Choroid plexus epithelial cell (primary cell): ENCODE data around the gene C5orf63.
A peak's percentile ranks its signal among the peaks of the same experiment; 100 is the strongest.

Experiments used
- DNase-seq: peaks from one replicate; pipeline ENCODE4 v3.0.0-alpha.2; 2010; ENCODE audit warnings: low read depth
- H3K4me3 ChIP-seq: 2 replicates; pipeline ENCODE4 v1.5.1; 2011; ENCODE audit warnings: low read depth, mild to moderate bottlenecking, control low read depth, low read length, moderate library complexity
- CTCF ChIP-seq: conservative IDR thresholded peaks from 2 replicates; pipeline ENCODE4 v1.5.1; 2011; ENCODE audit warnings: low read depth, mild to moderate bottlenecking, control low read depth, inconsistent platforms, low read length, moderate library complexity

Gene C5orf63

GRCh38 chr5:127097278-127097677 lies 24.0 kb upstream of the C5orf63 start:
- no peak for TF ChIP-seq CTCF
- H3K4me3 ChIP-seq = no peak overlapping the region
- DNase-seq = peak; percentile 32

GRCh38 chr5:127096328-127096993 lies 23.2 kb upstream of the C5orf63 start:
- H3K4me3 ChIP-seq = no peak overlapping the region
- no peak for DNase-seq
- no peak for TF ChIP-seq CTCF

GRCh38 chr5:127094161-127094814 lies 21.0 kb upstream of the C5orf63 start:
- no peak overlapping the region for H3K4me3 ChIP-seq
- DNase-seq = peak; percentile 26
- TF ChIP-seq CTCF = no peak

GRCh38 chr5:127092690-127093089 lies 19.4 kb upstream of the C5orf63 start:
- TF ChIP-seq CTCF = no peak
- DNase-seq = peak; percentile 66
- no peak overlapping the region for H3K4me3 ChIP-seq

- TF ChIP-seq CTCF = no peak
These were observed 15.9 kb upstream of the C5orf63 start for GRCh38 chr5:127089191-127089590.

GRCh38 chr5:127088251-127088650 lies 14.9 kb upstream of the C5orf63 start:
- DNase-seq = peak; percentile 98
- no peak for TF ChIP-seq CTCF
- H3K4me3 ChIP-seq = no peak overlapping the region

More at GRCh38 chr5:127089191-127089590, 15.9 kb upstream of the C5orf63 start:
- DNase-seq = peak; percentile 16
- no peak overlapping the region for H3K4me3 ChIP-seq

- no peak for TF ChIP-seq CTCF
- no peak for DNase-seq
- H3K4me3 ChIP-seq = no peak overlapping the region
These were observed 13.3 kb upstream of the C5orf63 start for GRCh38 chr5:127086589-127086988.
